Transverse colon (tissue), 4 donors: ENCODE measurements around the gene SPINK4.

Experiments used
- CTCF ChIP-seq, 5 experiments: fragments of 200-600 bp in 3 of 5; fragments of 450-650 bp in 2 of 5; sonication (generic) in 3 of 5; IDR thresholded peaks; 1 replicate in 2 of 5; 2 replicates in 3 of 5; pipeline ENCODE4 v1.5.1; 2016 to 2017; ENCODE audit warnings: antibody characterized with exemption in 5 of 5, inconsistent platforms in 3 of 5, mild to moderate bottlenecking in 2 of 5, moderate library complexity in 1 of 5
- EP300 ChIP-seq: sonication (generic); formaldehyde crosslinking; IDR thresholded peaks from one replicate; pipeline ENCODE4 v1.6.1; 2017; ENCODE audit warnings: antibody characterized with exemption, low read depth
- POLR2A ChIP-seq: fragments of 450-650 bp; IDR thresholded peaks from one replicate; pipeline ENCODE4 v1.6.1; 2016; ENCODE audit warnings: antibody characterized with exemption, mild to moderate bottlenecking, moderate library complexity
- POLR2AphosphoS5 ChIP-seq, 3 donors: sonication (generic); formaldehyde crosslinking; IDR thresholded peaks; one replicate each; pipeline ENCODE4 v1.6.1; 2016; ENCODE audit warnings: antibody characterized with exemption in 3 of 3

- TF ChIP-seq POLR2A (no peak), CTCF (IDR thresholded peaks at IDR 0.05) (no peak), EP300 (no peak), POLR2AphosphoS5 (IDR thresholded peaks at IDR 0.05) (no peak)
These were observed 3.4 kb upstream of the SPINK4 start for GRCh38 chr9:33236571-33236970.
